Spinal cord (tissue), 10 donors: ENCODE data around the gene OSBPL9. TPM values are rescaled to one million over a fixed set of nuclear protein-coding genes. Genes with fewer than 3 reads are reported as not detected.
"Not testable (repeated sequence)": the region's sequence is repeated elsewhere in the genome, so short reads cannot be mapped to it uniquely, and the experiment has no call there.

ENCODE experiments used
- DNase-seq, 6 donors: peaks; one replicate each; pipeline versions ENCODE4 v3.0.0 to v3.0.0-alpha.2; 2013 to 2015; ENCODE audit warnings: low spot score in 6 of 6, low read depth in 4 of 6
- H3K27ac ChIP-seq: one replicate; pipeline ENCODE4 v1.5.1; 2013; ENCODE audit warnings: low read depth, low read length, control low read depth
- H3K27me3 ChIP-seq: one replicate; pipeline ENCODE4 v1.6.1; 2013; ENCODE audit warnings: low read length; ENCODE audit not compliant: control insufficient read depth, insufficient read depth
- H3K36me3 ChIP-seq: one replicate; pipeline ENCODE4 v1.6.1; 2013; ENCODE audit warnings: low read length; ENCODE audit not compliant: control insufficient read depth, insufficient read depth
- H3K4me1 ChIP-seq: one replicate; pipeline ENCODE4 v1.6.1; 2013; ENCODE audit warnings: low read length; ENCODE audit not compliant: control insufficient read depth, insufficient read depth
- H3K4me3 ChIP-seq: one replicate; pipeline ENCODE4 v1.5.1; 2013; ENCODE audit warnings: low read depth, low read length, control low read depth
- H3K9me3 ChIP-seq: one replicate; pipeline ENCODE4 v1.6.1; 2013; ENCODE audit warnings: low read length; ENCODE audit not compliant: control insufficient read depth, insufficient read depth
- WGBS: methylation state at CpG from one replicate; pipeline ENCODE4 v1.1.5; 2013; ENCODE audit warnings: missing lambda C conversion rate; ENCODE audit not compliant: insufficient coverage; 5-methylcytosine and 5-hydroxymethylcytosine counted together
- polyA plus RNA-seq, 2 donors: library from polyadenylated mRNA; unstranded; fragments of 120-200 nt; gene quantifications; one replicate each; pipeline ENCODE4 v1.2.1, GENCODE V29; 2013; ENCODE audit not compliant: insufficient read length in 2 of 2
- small RNA-seq: library from RNA; depleted of rRNA; stranded (forward); fragments of <200 nt; gene quantifications from one replicate; pipeline ENCODE3, GENCODE V24; 2014; ENCODE audit warnings: low replicate concordance
- total RNA-seq, 2 donors: library from RNA; depleted of rRNA in 1 of 2; stranded (reverse); fragments of 120-200 nt in 1 of 2; fragments of >200 nt in 1 of 2; gene quantifications; one replicate each; pipeline versions ENCODE4 v1.2.3 to v1.2.4, GENCODE V29; 2013 to 2014
- donor health status: healthy.

OSBPL9 gene
- total and polyA plus RNA-seq, 4 donors, result 73.6 to 96.2 (median 84.5) TPM

- WGBS, result no CpG with 5 or more reads among the region's 9 CpGs
- not testable (repeated sequence) for H3K4me3 ChIP-seq, DNase-seq, H3K4me1 ChIP-seq, H3K27ac ChIP-seq, H3K36me3 ChIP-seq, H3K27me3 ChIP-seq, H3K9me3 ChIP-seq
Measured at GRCh38 chr1:51819021-51819420, 202.1 kb downstream of the OSBPL9 start.

- Histone ChIP-seq H3K4me1 (no peaks in the 10 kb centered on the region), H3K27me3 (no peaks in the 10 kb centered on the region), H3K27ac (no peak overlapping the region), H3K9me3 (no peaks in the 10 kb centered on the region), H3K36me3 (peaks cover 3% of the 10 kb centered on the region), H3K4me3 (no peak overlapping the region)
- no peak for DNase-seq
- no CpG with 5 or more reads among the region's 1 CpG for WGBS
Measured at GRCh38 chr1:51819810-51820209, 202.9 kb downstream of the OSBPL9 start.

- Histone ChIP-seq H3K27ac (no peak overlapping the region), H3K4me3 (no peak overlapping the region), H3K9me3 (no peaks in the 10 kb centered on the region), H3K36me3 (peaks cover 6% of the 10 kb centered on the region), H3K4me1 (no peaks in the 10 kb centered on the region), H3K27me3 (no peaks in the 10 kb centered on the region)
- DNase-seq, result no peak
- 67% methylated on average over 1 of the region's 2 CpGs for WGBS
Measured at GRCh38 chr1:51829058-51829457, 212.2 kb downstream of the OSBPL9 start.

- H3K4me3 ChIP-seq, result no peak overlapping the region
- WGBS, result 100% methylated on average over 2 of the region's 2 CpGs
- DNase-seq, result no peak
- H3K9me3 ChIP-seq, result no peaks in the 10 kb centered on the region
- peaks cover 12% of the 10 kb centered on the region for H3K36me3 ChIP-seq
- no peaks in the 10 kb centered on the region for H3K4me1 ChIP-seq
- H3K27me3 ChIP-seq, result no peaks in the 10 kb centered on the region
- H3K27ac ChIP-seq, result no peak overlapping the region
Measured at GRCh38 chr1:51833700-51834099, 216.8 kb downstream of the OSBPL9 start.

- no peak overlapping the region for H3K4me3 ChIP-seq
- H3K27ac ChIP-seq, result no peak overlapping the region
- H3K9me3 ChIP-seq, result no peaks in the 10 kb centered on the region
- no peak for DNase-seq
- peaks cover 11% of the 10 kb centered on the region for H3K36me3 ChIP-seq
- no CpG with 5 or more reads among the region's 1 CpG for WGBS
- H3K4me1 ChIP-seq, result no peaks in the 10 kb centered on the region
- no peaks in the 10 kb centered on the region for H3K27me3 ChIP-seq
Measured at GRCh38 chr1:51837243-51837642, 220.4 kb downstream of the OSBPL9 start.

Small RNAs within 50 kb of the gene (small RNA-seq; reads per million reads assigned to genes)
- not detected for gene AL050343.2
- not detected for gene RF00568

Other genes with a start within 250 kb of the OSBPL9 start
- 100 to 1,000 TPM in 1 of 2 donors, 10 to 100 TPM in 1; 79.9 to 179 TPM for gene EPS15, start 97.8 kb upstream of the OSBPL9 start, total RNA-seq
- gene EPS15, start 97.8 kb upstream of the OSBPL9 start, polyA plus RNA-seq, result 100 to 1,000 TPM in 1 of 2 donors, 10 to 100 TPM in 1; 87.2 to 118 TPM